ENCODE measurements around the gene C2orf74. TPM values are rescaled to one million over a fixed set of nuclear protein-coding genes. Genes with fewer than 3 reads are reported as not detected.

Gene C2orf74
- total RNA-seq, 1 donor: 8.0 TPM

DNA sequence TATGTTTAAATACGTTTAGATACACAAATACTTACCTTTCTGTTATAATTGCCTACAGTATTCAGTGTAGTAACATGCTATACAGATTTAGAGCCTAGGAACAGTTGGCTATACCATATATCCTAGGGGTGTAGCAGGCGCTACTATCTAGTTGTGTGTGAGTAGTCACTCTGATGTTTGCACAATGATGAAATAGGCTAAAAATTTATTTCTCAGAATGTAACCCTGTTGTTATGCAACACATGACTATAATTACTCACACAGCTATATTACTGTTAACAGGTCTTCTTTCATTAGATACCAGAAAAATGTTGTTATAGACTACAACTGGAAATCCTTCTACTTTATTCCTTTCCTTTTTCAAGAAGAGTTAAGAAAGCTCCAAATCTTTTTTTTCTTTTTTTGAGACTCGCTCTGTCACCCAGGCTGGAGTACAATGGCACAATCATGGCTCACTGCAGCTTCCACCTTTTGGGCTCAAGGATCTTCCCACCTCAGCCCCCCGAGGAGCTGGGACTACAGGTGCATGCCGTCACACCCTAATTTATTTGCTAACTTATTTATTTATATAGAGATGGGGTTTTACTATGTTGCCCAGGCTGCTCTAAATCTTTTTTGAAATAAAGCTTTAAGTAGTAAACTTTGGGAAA, 48.5 kb downstream of the C2orf74 start:
- DNase-seq (ENCODE audit: low read depth): peak; percentile 85
- no peak overlapping the region for H3K4me3 ChIP-seq (ENCODE audit: low read depth, low read length)
- TF ChIP-seq, protein P1, sequence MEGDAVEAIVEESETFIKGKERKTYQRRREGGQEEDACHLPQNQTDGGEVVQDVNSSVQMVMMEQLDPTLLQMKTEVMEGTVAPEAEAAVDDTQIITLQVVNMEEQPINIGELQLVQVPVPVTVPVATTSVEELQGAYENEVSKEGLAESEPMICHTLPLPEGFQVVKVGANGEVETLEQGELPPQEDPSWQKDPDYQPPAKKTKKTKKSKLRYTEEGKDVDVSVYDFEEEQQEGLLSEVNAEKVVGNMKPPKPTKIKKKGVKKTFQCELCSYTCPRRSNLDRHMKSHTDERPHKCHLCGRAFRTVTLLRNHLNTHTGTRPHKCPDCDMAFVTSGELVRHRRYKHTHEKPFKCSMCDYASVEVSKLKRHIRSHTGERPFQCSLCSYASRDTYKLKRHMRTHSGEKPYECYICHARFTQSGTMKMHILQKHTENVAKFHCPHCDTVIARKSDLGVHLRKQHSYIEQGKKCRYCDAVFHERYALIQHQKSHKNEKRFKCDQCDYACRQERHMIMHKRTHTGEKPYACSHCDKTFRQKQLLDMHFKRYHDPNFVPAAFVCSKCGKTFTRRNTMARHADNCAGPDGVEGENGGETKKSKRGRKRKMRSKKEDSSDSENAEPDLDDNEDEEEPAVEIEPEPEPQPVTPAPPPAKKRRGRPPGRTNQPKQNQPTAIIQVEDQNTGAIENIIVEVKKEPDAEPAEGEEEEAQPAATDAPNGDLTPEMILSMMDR (IDR thresholded peaks at IDR 0.05; ENCODE audit: insufficient read depth, low read length): no peak

DNA sequence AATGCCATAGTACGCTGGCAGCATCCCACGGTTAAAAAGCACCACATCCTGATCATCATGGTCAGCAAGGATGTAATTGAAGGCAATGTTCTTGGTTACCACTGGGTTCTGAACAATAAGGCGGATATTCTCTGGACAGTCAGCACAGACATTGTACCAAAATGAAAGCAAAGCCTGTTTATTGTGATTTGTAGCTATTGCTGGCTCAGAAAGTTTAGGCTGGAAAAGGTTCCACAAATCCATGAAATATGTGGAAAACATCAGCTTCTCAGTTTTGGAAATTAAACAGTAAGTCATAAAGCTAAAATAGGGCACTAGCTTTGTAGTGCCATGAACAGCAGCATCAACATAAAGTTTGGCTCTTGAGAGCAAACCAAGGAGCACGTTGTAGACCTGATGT, 52.2 kb downstream of the C2orf74 start:
- no peak for DNase-seq (ENCODE audit: low read depth)
- TF ChIP-seq, protein P1 (IDR thresholded peaks at IDR 0.05; ENCODE audit: insufficient read depth, low read length): no peak
- no peak overlapping the region for H3K4me3 ChIP-seq (ENCODE audit: low read depth, low read length)

Other genes starting within 250 kb of the C2orf74 start
- 13.7 and 26.8 TPM in 2 replicates for gene PEX13, start 144.5 kb upstream of the C2orf74 start, total RNA-seq (ENCODE audit: low replicate concordance)
- gene PUS10, start 143.9 kb upstream of the C2orf74 start, total RNA-seq (ENCODE audit: low replicate concordance): 7.7 and 8.8 TPM in 2 replicates
- 17.4 and 20.4 TPM in 2 replicates for gene SANBR, start 96.3 kb upstream of the C2orf74 start, total RNA-seq (ENCODE audit: low replicate concordance)